ENCODE measurements around the gene CAPN12.

DNA sequence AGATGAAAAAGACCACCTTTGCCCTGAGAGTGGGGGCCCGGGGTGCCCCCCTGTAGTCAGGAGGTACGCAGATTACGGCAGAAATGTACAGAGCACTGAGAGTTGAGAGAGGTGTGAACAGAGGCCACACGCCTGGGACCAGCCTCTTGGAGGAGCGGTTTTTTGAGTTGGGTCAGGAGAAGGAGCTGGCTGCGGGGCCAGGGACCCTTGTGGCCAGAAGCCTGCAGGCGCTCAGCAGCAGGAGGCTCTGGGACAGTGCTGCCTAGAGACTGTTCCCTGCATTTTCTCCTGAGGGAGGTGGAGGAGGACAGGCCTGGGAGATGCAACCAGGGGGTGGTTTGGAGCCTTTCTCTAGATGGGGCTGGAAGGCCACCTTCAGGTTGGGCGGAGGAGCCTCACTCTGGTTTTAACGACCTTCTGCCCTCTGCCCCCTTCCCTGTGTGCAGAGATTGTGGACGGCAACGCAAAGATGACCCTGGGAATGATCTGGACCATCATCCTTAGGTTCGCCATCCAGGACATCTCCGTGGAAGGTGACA, 39.7 kb downstream of the CAPN12 start:
- TF ChIP-seq, protein P1, sequence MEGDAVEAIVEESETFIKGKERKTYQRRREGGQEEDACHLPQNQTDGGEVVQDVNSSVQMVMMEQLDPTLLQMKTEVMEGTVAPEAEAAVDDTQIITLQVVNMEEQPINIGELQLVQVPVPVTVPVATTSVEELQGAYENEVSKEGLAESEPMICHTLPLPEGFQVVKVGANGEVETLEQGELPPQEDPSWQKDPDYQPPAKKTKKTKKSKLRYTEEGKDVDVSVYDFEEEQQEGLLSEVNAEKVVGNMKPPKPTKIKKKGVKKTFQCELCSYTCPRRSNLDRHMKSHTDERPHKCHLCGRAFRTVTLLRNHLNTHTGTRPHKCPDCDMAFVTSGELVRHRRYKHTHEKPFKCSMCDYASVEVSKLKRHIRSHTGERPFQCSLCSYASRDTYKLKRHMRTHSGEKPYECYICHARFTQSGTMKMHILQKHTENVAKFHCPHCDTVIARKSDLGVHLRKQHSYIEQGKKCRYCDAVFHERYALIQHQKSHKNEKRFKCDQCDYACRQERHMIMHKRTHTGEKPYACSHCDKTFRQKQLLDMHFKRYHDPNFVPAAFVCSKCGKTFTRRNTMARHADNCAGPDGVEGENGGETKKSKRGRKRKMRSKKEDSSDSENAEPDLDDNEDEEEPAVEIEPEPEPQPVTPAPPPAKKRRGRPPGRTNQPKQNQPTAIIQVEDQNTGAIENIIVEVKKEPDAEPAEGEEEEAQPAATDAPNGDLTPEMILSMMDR (IDR thresholded peaks at IDR 0.05), result no peak; the same call in 2 of the 3 replicates
- TF ChIP-seq, protein P2, sequence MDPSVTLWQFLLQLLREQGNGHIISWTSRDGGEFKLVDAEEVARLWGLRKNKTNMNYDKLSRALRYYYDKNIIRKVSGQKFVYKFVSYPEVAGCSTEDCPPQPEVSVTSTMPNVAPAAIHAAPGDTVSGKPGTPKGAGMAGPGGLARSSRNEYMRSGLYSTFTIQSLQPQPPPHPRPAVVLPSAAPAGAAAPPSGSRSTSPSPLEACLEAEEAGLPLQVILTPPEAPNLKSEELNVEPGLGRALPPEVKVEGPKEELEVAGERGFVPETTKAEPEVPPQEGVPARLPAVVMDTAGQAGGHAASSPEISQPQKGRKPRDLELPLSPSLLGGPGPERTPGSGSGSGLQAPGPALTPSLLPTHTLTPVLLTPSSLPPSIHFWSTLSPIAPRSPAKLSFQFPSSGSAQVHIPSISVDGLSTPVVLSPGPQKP (IDR thresholded peaks at IDR 0.05; ENCODE audit: low read depth, low read length), result no peak
- TF ChIP-seq POLR2A (IDR thresholded peaks at IDR 0.05; ENCODE audit: low read length), result no peak
- TF ChIP-seq EHMT2 (IDR thresholded peaks at IDR 0.05; ENCODE audit: low read depth), result no peak
